ENCODE data around the gene ITPK1.

ITPK1 gene

GRCh38 chr14:93042968-93043940 is 72.5 kb downstream of the ITPK1 start:
- TF ChIP-seq CTCF (IDR thresholded peaks at IDR 0.05; ENCODE audit: borderline replicate concordance, insufficient read depth, low read depth, low read length): no peak
- no peak overlapping the region for H3K4me3 ChIP-seq (ENCODE audit: low read depth, low read length)

GRCh38 chr14:93041830-93042229 is 73.9 kb downstream of the ITPK1 start:
- H3K4me3 ChIP-seq (ENCODE audit: low read depth, low read length): no peak overlapping the region
- TF ChIP-seq CTCF (IDR thresholded peaks at IDR 0.05; ENCODE audit: borderline replicate concordance, insufficient read depth, low read depth, low read length): no peak

GRCh38 chr14:93040982-93041381 is 74.7 kb downstream of the ITPK1 start:
- no peak for TF ChIP-seq CTCF (IDR thresholded peaks at IDR 0.05; ENCODE audit: borderline replicate concordance, insufficient read depth, low read depth, low read length)
- no peak overlapping the region for H3K4me3 ChIP-seq (ENCODE audit: low read depth, low read length)

GRCh38 chr14:93040443-93040842 is 75.3 kb downstream of the ITPK1 start:
- H3K4me3 ChIP-seq (ENCODE audit: low read depth, low read length): no peak overlapping the region
- TF ChIP-seq CTCF (IDR thresholded peaks at IDR 0.05; ENCODE audit: borderline replicate concordance, insufficient read depth, low read depth, low read length): no peak

GRCh38 chr14:93039649-93040315 is 75.9 kb downstream of the ITPK1 start:
- TF ChIP-seq CTCF (IDR thresholded peaks at IDR 0.05; ENCODE audit: borderline replicate concordance, insufficient read depth, low read depth, low read length): no peak
- H3K4me3 ChIP-seq (ENCODE audit: low read depth, low read length): no peak overlapping the region

GRCh38 chr14:93037351-93037750 is 78.4 kb downstream of the ITPK1 start:
- no peak overlapping the region for H3K4me3 ChIP-seq (ENCODE audit: low read depth, low read length)
- no peak for TF ChIP-seq CTCF (IDR thresholded peaks at IDR 0.05; ENCODE audit: borderline replicate concordance, insufficient read depth, low read depth, low read length)

Measured in GM12875 (cell line).